ENCODE measurements around the gene ALX4.

Gene ALX4

DNA sequence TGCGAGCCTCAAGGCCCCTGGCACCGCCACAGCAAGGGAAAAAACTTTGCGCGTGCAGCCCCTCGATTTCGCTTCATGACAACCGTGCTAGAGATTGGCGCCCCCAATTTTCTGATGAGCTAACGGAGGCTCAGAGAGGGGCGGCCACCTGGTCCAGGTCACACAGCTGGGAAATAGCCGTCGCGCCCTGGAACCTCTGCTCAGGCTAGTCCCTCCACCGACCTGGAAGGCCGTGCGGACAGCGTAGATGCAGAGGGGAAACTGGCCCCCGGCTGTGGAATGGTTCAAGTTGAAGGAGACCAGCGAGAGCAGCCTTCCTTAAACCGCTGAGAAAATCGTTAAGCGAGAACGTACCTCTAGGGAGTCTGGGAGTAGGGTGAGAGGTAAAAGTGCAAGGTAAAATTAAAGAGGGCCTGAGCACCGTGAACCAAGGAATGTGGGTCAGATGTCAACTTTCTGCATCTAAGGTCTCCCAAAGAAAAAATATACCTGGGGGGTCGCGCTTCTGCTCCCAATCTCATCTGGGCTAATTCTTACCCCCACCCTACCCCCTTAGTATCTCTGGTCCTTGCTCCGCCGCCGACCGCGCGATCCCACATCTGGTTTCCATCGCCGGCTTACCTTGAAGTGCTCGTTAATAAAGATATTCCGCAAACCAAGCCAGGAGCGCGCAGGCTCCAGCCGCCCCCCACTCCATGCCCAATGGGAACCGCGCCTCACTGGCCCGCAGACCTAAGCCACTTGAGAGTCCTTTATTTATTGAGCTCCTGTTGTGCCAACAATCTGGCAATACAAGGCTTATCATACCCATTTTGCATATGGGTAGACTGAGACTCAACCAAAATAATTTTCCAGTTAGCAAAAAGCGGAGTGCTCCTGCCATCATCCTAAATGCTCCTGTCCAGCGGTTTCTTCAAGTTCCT lies 1.7 kb upstream of the ALX4 start:
- WGBS, 2 donors (ENCODE audit: extremely low coverage in 2 of 2, insufficient read length in 2 of 2, insufficient replicate concordance in 1 of 2) = no CpG with 5 or more reads among the region's 44 CpGs
- no peak overlapping the region for H3K27ac ChIP-seq (replicated peaks; ENCODE audit: low read length)

GRCh38 chr11:44310463-44311272 lies 729 bp upstream of the ALX4 start:
- no peak overlapping the region for H3K27ac ChIP-seq (replicated peaks; ENCODE audit: low read length)
- H3K27me3 ChIP-seq (ENCODE audit: control insufficient read depth in 3 of 3, insufficient read depth in 3 of 3, low read depth in 1 of 3, low read length in 3 of 3) = peaks cover 77 to 100% (median 100%) of the 10 kb centered on the region in 3 experiments
- no peak overlapping the region for H3K9ac ChIP-seq (ENCODE audit: low read depth, low read length, poor library complexity)
- H3K4me3 ChIP-seq (ENCODE audit: low read length in 2 of 2) = no peak overlapping the region
- H3K79me1 ChIP-seq (ENCODE audit: low read depth, low read length) = no peaks in the 10 kb centered on the region
- H2BK12ac ChIP-seq (ENCODE audit: low read length) = no peak overlapping the region
- H3K18ac ChIP-seq (ENCODE audit: low read length) = no peak overlapping the region
- H4K91ac ChIP-seq (ENCODE audit: low read depth, low read length, poor library complexity) = no peak overlapping the region
- no CpG with 5 or more reads among the region's 49 CpGs for WGBS, 2 donors (ENCODE audit: extremely low coverage in 2 of 2, insufficient read length in 2 of 2, insufficient replicate concordance in 1 of 2)
- H4K8ac ChIP-seq (ENCODE audit: low read depth, low read length) = no peak overlapping the region
- H3K23ac ChIP-seq (ENCODE audit: low read depth, low read length, poor library complexity) = no peak overlapping the region
- peaks cover 0 to 2% of the 10 kb centered on the region in 2 donors for H3K9me3 ChIP-seq (replicated peaks in 1 of 2; ENCODE audit: control insufficient read depth in 2 of 2, insufficient read depth in 1 of 2, low read depth in 1 of 2, low read length in 2 of 2)
- H2BK5ac ChIP-seq (ENCODE audit: low read length) = no peak overlapping the region
- no peak overlapping the region for H3K4me2 ChIP-seq (ENCODE audit: insufficient read depth, low read length, poor library complexity, severe bottlenecking)
- H3K36me3 ChIP-seq (replicated peaks in 1 of 2; ENCODE audit: control insufficient read depth in 2 of 2, insufficient read depth in 2 of 2, low read length in 2 of 2) = no peaks in the 10 kb centered on the region
- H3K4me1 ChIP-seq (ENCODE audit: control insufficient read depth in 2 of 2, insufficient read depth in 1 of 2, low read depth in 1 of 2, low read length in 2 of 2) = peaks cover 3 to 8% of the 10 kb centered on the region in 2 donors
- DNase-seq (ENCODE audit: low spot score) = no peak
- peak overlapping the region; percentile 51 for H2AFZ ChIP-seq (ENCODE audit: low read length)
- H2BK15ac ChIP-seq (ENCODE audit: low read length) = no peak overlapping the region
- H3K4ac ChIP-seq (ENCODE audit: low read length) = no peak overlapping the region
- no peak overlapping the region for H2BK120ac ChIP-seq (ENCODE audit: low read depth, low read length)
- H2AK5ac ChIP-seq (ENCODE audit: low read depth, low read length) = no peak overlapping the region
- no peak overlapping the region for H3K14ac ChIP-seq (ENCODE audit: low read length)

More for the DNA sequence above, 1.7 kb upstream of the ALX4 start:
- H3K4me2 ChIP-seq (ENCODE audit: insufficient read depth, low read length, poor library complexity, severe bottlenecking) = no peak overlapping the region
- peaks cover 76 to 100% (median 100%) of the 10 kb centered on the region in 3 experiments for H3K27me3 ChIP-seq (ENCODE audit: control insufficient read depth in 3 of 3, insufficient read depth in 3 of 3, low read depth in 1 of 3, low read length in 3 of 3)
- H3K4ac ChIP-seq (ENCODE audit: low read length) = no peak overlapping the region
- no peak overlapping the region for H3K14ac ChIP-seq (ENCODE audit: low read length)
- no peak overlapping the region for H2BK5ac ChIP-seq (ENCODE audit: low read length)
- no peak overlapping the region for H2BK15ac ChIP-seq (ENCODE audit: low read length)
- no peak overlapping the region for H2BK12ac ChIP-seq (ENCODE audit: low read length)
- H3K4me3 ChIP-seq (ENCODE audit: low read length in 2 of 2) = no peak overlapping the region
- H3K23ac ChIP-seq (ENCODE audit: low read depth, low read length, poor library complexity) = no peak overlapping the region
- H3K79me1 ChIP-seq (ENCODE audit: low read depth, low read length) = no peaks in the 10 kb centered on the region
- H2AFZ ChIP-seq (ENCODE audit: low read length) = no peak overlapping the region
- no peak overlapping the region for H4K91ac ChIP-seq (ENCODE audit: low read depth, low read length, poor library complexity)
- peak overlapping the region; percentile 23 for H3K18ac ChIP-seq (ENCODE audit: low read length)
- no peak for DNase-seq (ENCODE audit: low spot score)
- no peaks in the 10 kb centered on the region for H3K36me3 ChIP-seq (replicated peaks in 1 of 2; ENCODE audit: control insufficient read depth in 2 of 2, insufficient read depth in 2 of 2, low read length in 2 of 2)
- peaks cover 0 to 2% of the 10 kb centered on the region in 2 donors for H3K9me3 ChIP-seq (replicated peaks in 1 of 2; ENCODE audit: control insufficient read depth in 2 of 2, insufficient read depth in 1 of 2, low read depth in 1 of 2, low read length in 2 of 2)
- H2AK5ac ChIP-seq (ENCODE audit: low read depth, low read length) = no peak overlapping the region
- no peak overlapping the region for H4K8ac ChIP-seq (ENCODE audit: low read depth, low read length)
- H3K9ac ChIP-seq (ENCODE audit: low read depth, low read length, poor library complexity) = no peak overlapping the region
- no peak overlapping the region for H2BK120ac ChIP-seq (ENCODE audit: low read depth, low read length)
- peaks cover 2 to 11% of the 10 kb centered on the region in 2 donors for H3K4me1 ChIP-seq (ENCODE audit: control insufficient read depth in 2 of 2, insufficient read depth in 1 of 2, low read depth in 1 of 2, low read length in 2 of 2)

GRCh38 chr11:44310206-44310462 lies 195 bp upstream of the ALX4 start:
- peaks cover 4 to 13% of the 10 kb centered on the region in 2 donors for H3K4me1 ChIP-seq (ENCODE audit: control insufficient read depth in 2 of 2, insufficient read depth in 1 of 2, low read depth in 1 of 2, low read length in 2 of 2)
- H3K79me1 ChIP-seq (ENCODE audit: low read depth, low read length) = no peaks in the 10 kb centered on the region
- H2BK120ac ChIP-seq (ENCODE audit: low read depth, low read length) = no peak overlapping the region
- no CpG with 5 or more reads among the region's 6 CpGs for WGBS, 2 donors (ENCODE audit: extremely low coverage in 2 of 2, insufficient read length in 2 of 2, insufficient replicate concordance in 1 of 2)
- no peak overlapping the region for H3K4ac ChIP-seq (ENCODE audit: low read length)
- H3K27me3 ChIP-seq (ENCODE audit: control insufficient read depth in 3 of 3, insufficient read depth in 3 of 3, low read depth in 1 of 3, low read length in 3 of 3) = peaks cover 77 to 100% (median 100%) of the 10 kb centered on the region in 3 experiments
- peak overlapping the region in 1 of 2 donors; percentile 16 for H3K4me3 ChIP-seq (ENCODE audit: low read length in 2 of 2)
- no peak overlapping the region for H2BK15ac ChIP-seq (ENCODE audit: low read length)
- no peaks in the 10 kb centered on the region for H3K36me3 ChIP-seq (replicated peaks in 1 of 2; ENCODE audit: control insufficient read depth in 2 of 2, insufficient read depth in 2 of 2, low read length in 2 of 2)
- no peak overlapping the region for H2AK5ac ChIP-seq (ENCODE audit: low read depth, low read length)
- H3K9ac ChIP-seq (ENCODE audit: low read depth, low read length, poor library complexity) = peak overlapping the region; percentile 33
- no peak overlapping the region for H3K27ac ChIP-seq (replicated peaks; ENCODE audit: low read length)
- peak overlapping the region; percentile 85 for H2AFZ ChIP-seq (ENCODE audit: low read length)
- no peak overlapping the region for H4K8ac ChIP-seq (ENCODE audit: low read depth, low read length)
- H2BK12ac ChIP-seq (ENCODE audit: low read length) = no peak overlapping the region
- peak overlapping the region; percentile 63 for H3K4me2 ChIP-seq (ENCODE audit: insufficient read depth, low read length, poor library complexity, severe bottlenecking)
- H3K9me3 ChIP-seq (replicated peaks in 1 of 2; ENCODE audit: control insufficient read depth in 2 of 2, insufficient read depth in 1 of 2, low read depth in 1 of 2, low read length in 2 of 2) = peaks cover 0 to 2% of the 10 kb centered on the region in 2 donors
- H3K23ac ChIP-seq (ENCODE audit: low read depth, low read length, poor library complexity) = peak overlapping the region; percentile 94
- H2BK5ac ChIP-seq (ENCODE audit: low read length) = no peak overlapping the region
- no peak overlapping the region for H3K14ac ChIP-seq (ENCODE audit: low read length)
- no peak for DNase-seq (ENCODE audit: low spot score)
- H4K91ac ChIP-seq (ENCODE audit: low read depth, low read length, poor library complexity) = no peak overlapping the region
- H3K18ac ChIP-seq (ENCODE audit: low read length) = peak overlapping the region; percentile 81
